NT2/D1 (cell line): Measurements from ENCODE around the gene L2HGDH.

Source experiments
- DNase-seq: peaks from one replicate; pipeline ENCODE4 v3.0.0-alpha.2; 2011; ENCODE audit warnings: low read depth, low spot score
- H3K27me3 ChIP-seq: 2 replicates; pipeline ENCODE4 v1.6.0; 2011; ENCODE audit warnings: mild to moderate bottlenecking; ENCODE audit not compliant: insufficient read length, insufficient read depth
- H3K36me3 ChIP-seq: 2 replicates; pipeline ENCODE4 v1.6.1; 2011; ENCODE audit warnings: mild to moderate bottlenecking, low read length, mixed read lengths; ENCODE audit not compliant: insufficient read depth, insufficient read length
- H3K4me1 ChIP-seq: 2 replicates; pipeline ENCODE4 v1.5.1; 2011; ENCODE audit not compliant: insufficient read depth, insufficient read length
- H3K4me3 ChIP-seq: 2 replicates; pipeline ENCODE4 v1.5.1; 2011; ENCODE audit warnings: low read depth; ENCODE audit not compliant: insufficient read length
- H3K9ac ChIP-seq: 2 replicates; pipeline ENCODE4 v1.6.0; 2011; ENCODE audit warnings: low read depth; ENCODE audit not compliant: insufficient read length
- H3K9me3 ChIP-seq: 2 replicates; pipeline ENCODE4 v1.5.1; 2011; ENCODE audit warnings: mild to moderate bottlenecking, low read length; ENCODE audit not compliant: insufficient read depth
- SUZ12 ChIP-seq: IDR thresholded peaks from 2 replicates; pipeline ENCODE4 v1.6.1; 2011; ENCODE audit not compliant: insufficient read length, insufficient read depth; ENCODE audit errors: extremely low read depth
- YY1 ChIP-seq: IDR thresholded peaks from 2 replicates; pipeline ENCODE4 v1.6.1; 2011; ENCODE audit not compliant: insufficient read length, insufficient read depth
- ZNF274 ChIP-seq: IDR thresholded peaks from 2 replicates; pipeline ENCODE4 v1.6.1; 2011; ENCODE audit warnings: mild to moderate bottlenecking, low read depth, low read length

Gene L2HGDH

GRCh38 chr14:50272498-50272897 is 39.5 kb downstream of the L2HGDH start:
- Histone ChIP-seq H3K9me3 (no peaks in the 10 kb centered on the region), H3K27me3 (no peaks in the 10 kb centered on the region), H3K9ac (no peak overlapping the region), H3K36me3 (no peaks in the 10 kb centered on the region), H3K4me3 (no peak overlapping the region), H3K4me1 (no peaks in the 10 kb centered on the region)
- TF ChIP-seq YY1 (no peak), ZNF274 (no peak), SUZ12 (no peak)
- no peak for DNase-seq

- Histone ChIP-seq H3K27me3 (no peaks in the 10 kb centered on the region), H3K4me3 (no peak overlapping the region), H3K4me1 (no peaks in the 10 kb centered on the region), H3K36me3 (no peaks in the 10 kb centered on the region), H3K9me3 (no peaks in the 10 kb centered on the region), H3K9ac (no peak overlapping the region)
- DNase-seq: no peak
- TF ChIP-seq ZNF274 (no peak), SUZ12 (no peak), YY1 (no peak)
These were observed 41.1 kb downstream of the L2HGDH start for GRCh38 chr14:50270932-50271331.

- Histone ChIP-seq H3K27me3 (no peaks in the 10 kb centered on the region), H3K36me3 (peaks cover 7% of the 10 kb centered on the region), H3K4me3 (no peak overlapping the region), H3K9ac (no peak overlapping the region), H3K4me1 (no peaks in the 10 kb centered on the region), H3K9me3 (no peaks in the 10 kb centered on the region)
- no peak for DNase-seq
- TF ChIP-seq ZNF274 (no peak), SUZ12 (no peak), YY1 (no peak)
These were observed 47.0 kb downstream of the L2HGDH start for GRCh38 chr14:50265029-50265428.

- no peak for DNase-seq
- Histone ChIP-seq H3K4me3 (no peak overlapping the region), H3K36me3 (peaks cover 7% of the 10 kb centered on the region), H3K9ac (no peak overlapping the region), H3K9me3 (no peaks in the 10 kb centered on the region), H3K27me3 (no peaks in the 10 kb centered on the region), H3K4me1 (no peaks in the 10 kb centered on the region)
- no peak for TF ChIP-seq ZNF274
- no peak for TF ChIP-seq YY1
- no peak for TF ChIP-seq SUZ12
These were observed 48.7 kb downstream of the L2HGDH start for GRCh38 chr14:50263321-50263720.

- Histone ChIP-seq H3K4me1 (no peaks in the 10 kb centered on the region), H3K36me3 (peaks cover 7% of the 10 kb centered on the region), H3K9ac (no peak overlapping the region), H3K4me3 (no peak overlapping the region), H3K27me3 (no peaks in the 10 kb centered on the region), H3K9me3 (no peaks in the 10 kb centered on the region)
- TF ChIP-seq ZNF274: no peak
- TF ChIP-seq SUZ12: no peak
- TF ChIP-seq YY1: no peak
- DNase-seq: no peak
These were observed 49.2 kb downstream of the L2HGDH start for GRCh38 chr14:50262865-50263264.

- H3K27me3 ChIP-seq: no peaks in the 10 kb centered on the region
- no peak overlapping the region for H3K9ac ChIP-seq
- H3K4me1 ChIP-seq: no peaks in the 10 kb centered on the region
- H3K9me3 ChIP-seq: no peaks in the 10 kb centered on the region
- H3K4me3 ChIP-seq: no peak overlapping the region
- no peak for DNase-seq
- H3K36me3 ChIP-seq: peaks cover 7% of the 10 kb centered on the region
- TF ChIP-seq SUZ12 (no peak), YY1 (no peak), ZNF274 (no peak)
These were observed 51.5 kb downstream of the L2HGDH start for GRCh38 chr14:50260511-50260910.

- Histone ChIP-seq H3K9ac (no peak overlapping the region), H3K9me3 (no peaks in the 10 kb centered on the region), H3K36me3 (peaks cover 5% of the 10 kb centered on the region), H3K4me3 (no peak overlapping the region), H3K27me3 (no peaks in the 10 kb centered on the region), H3K4me1 (no peaks in the 10 kb centered on the region)
- no peak for TF ChIP-seq SUZ12
- TF ChIP-seq ZNF274: no peak
- DNase-seq: no peak
These were observed 52.0 kb downstream of the L2HGDH start for GRCh38 chr14:50260072-50260471.

- H3K4me1 ChIP-seq: no peaks in the 10 kb centered on the region
- TF ChIP-seq ZNF274 (no peak), SUZ12 (no peak), YY1 (no peak)
- peaks cover 1% of the 10 kb centered on the region for H3K36me3 ChIP-seq
- no peak overlapping the region for H3K9ac ChIP-seq
- no peak for DNase-seq
- no peaks in the 10 kb centered on the region for H3K9me3 ChIP-seq
- no peak overlapping the region for H3K4me3 ChIP-seq
- H3K27me3 ChIP-seq: no peaks in the 10 kb centered on the region
These were observed 54.3 kb downstream of the L2HGDH start for GRCh38 chr14:50257732-50258131.
